GM12878 (cell line): ENCODE measurements around the gene MAST4. TPM values are rescaled to one million over a fixed set of nuclear protein-coding genes. Genes with fewer than 3 reads are reported as not detected.

Experiments used
- ATAC-seq: fragments of 200-7000 bp; cut with Tn5 transposase; 3 replicates; pipeline ENCODE4 v1.9.1; 2020; ENCODE audit warnings: mild to moderate bottlenecking, moderate library complexity
- BruUV-seq: library from RNA; stranded (reverse); fragments of 400-500 nt; replicated peaks from 2 replicates; lab custom pipeline; 2021; lab: Mats Ljungman, UMichigan
- CTCF ChIA-PET: fragments of 300-600 bp; sonication (Branson Sonifier 250); formaldehyde crosslinking; extraction: SDS; loops from one replicate; lab custom pipeline; 2021; ENCODE audit warnings: inconsistent platforms; lab: Yijun Ruan, JAX
- POLR2A ChIA-PET: fragments of 350-600 bp; formaldehyde crosslinking; extraction: SDS; loops from one replicate; lab custom pipeline; 2021; ENCODE audit warnings: inconsistent platforms; lab: Charles Lee
- RAD21 ChIA-PET: fragments of 300-600 bp; sonication (Branson Sonifier 250); formaldehyde crosslinking; loops from one replicate; lab custom pipeline; 2023; ENCODE audit warnings: antibody characterized with exemption; ENCODE audit not compliant: unreplicated experiment; lab: Charles Lee
- SMC1A ChIA-PET: fragments of 300-600 bp; sonication (Branson Sonifier 250); formaldehyde crosslinking; loops from one replicate; lab custom pipeline; 2023; ENCODE audit not compliant: unreplicated experiment, uncharacterized antibody; lab: Charles Lee
- DNase-seq: peaks from one replicate; pipeline ENCODE4 v3.0.0-alpha.2; 2011; ENCODE audit warnings: low read depth, low spot score
- FAIRE-seq: peaks from 3 replicates; lab custom pipeline; 2011; peaks lifted over from hg19 to GRCh38; lab: Jason Lieb, UNC
- H2AFZ ChIP-seq: 2 replicates; pipeline ENCODE4 v1.6.0; 2011; ENCODE audit warnings: low read depth, low read length, control low read depth; ENCODE audit not compliant: control insufficient read depth
- H3K27ac ChIP-seq: 2 replicates; pipeline ENCODE4 v1.5.1; 2011; ENCODE audit warnings: control low read depth; ENCODE audit not compliant: control insufficient read depth, insufficient read depth
- H3K27me3 ChIP-seq, 2 experiments: replicated peaks in 1 of 2; 2 replicates each; pipeline versions ENCODE4 v1.6.0 to v1.6.1; 2011; ENCODE audit warnings: low read length in 1 of 2; ENCODE audit not compliant: control insufficient read depth in 2 of 2, insufficient read depth in 2 of 2
- H3K36me3 ChIP-seq, 2 experiments: 2 replicates each; pipeline ENCODE4 v1.5.1; 2011; ENCODE audit warnings: low read length in 1 of 2; ENCODE audit not compliant: control insufficient read depth in 2 of 2, insufficient read depth in 2 of 2
- H3K4me1 ChIP-seq: 2 replicates; pipeline ENCODE4 v1.6.1; 2011; ENCODE audit warnings: mild to moderate bottlenecking, low read length, moderate library complexity, mixed read lengths; ENCODE audit not compliant: control insufficient read depth, insufficient read depth
- H3K4me2 ChIP-seq: 2 replicates; pipeline ENCODE4 v1.6.0; 2011; ENCODE audit warnings: control low read depth; ENCODE audit not compliant: control insufficient read depth, insufficient read depth
- H3K4me3 ChIP-seq: fragments of 200-600 bp; sonication (generic); 2 replicates; pipeline ENCODE4 v1.5.1; 2016
- H3K79me2 ChIP-seq: 2 replicates; pipeline ENCODE4 v1.6.0; 2011; ENCODE audit warnings: low read length; ENCODE audit not compliant: control insufficient read depth, insufficient read depth
- H3K9ac ChIP-seq: 2 replicates; pipeline ENCODE4 v1.8.0; 2011; ENCODE audit warnings: low read length, control low read depth, mixed read lengths; ENCODE audit not compliant: control insufficient read depth, insufficient read depth
- H3K9me3 ChIP-seq: replicated peaks from 3 replicates; pipeline ENCODE4 v1.5.1; 2011; ENCODE audit warnings: mild to moderate bottlenecking, low read length; ENCODE audit not compliant: control insufficient read depth, insufficient read depth
- H4K20me1 ChIP-seq: 2 replicates; pipeline ENCODE4 v1.6.0; 2011; ENCODE audit not compliant: control insufficient read depth, insufficient read depth
- BACH1 ChIP-seq: fragments of 450-650 bp; IDR thresholded peaks from 2 replicates; pipeline ENCODE4 v1.6.1; 2017; ENCODE audit warnings: mild to moderate bottlenecking, borderline replicate concordance
- BMI1 ChIP-seq: fragments of 450-650 bp; IDR thresholded peaks from 2 replicates; pipeline ENCODE4 v1.6.1; 2016; ENCODE audit warnings: mild to moderate bottlenecking, moderate library complexity, borderline replicate concordance
- NR2C2 ChIP-seq: IDR thresholded peaks from 2 replicates; pipeline ENCODE4 v1.6.1; 2011; ENCODE audit warnings: borderline replicate concordance, low read depth; ENCODE audit not compliant: control insufficient read depth, insufficient read length
- SIX5 ChIP-seq: IDR thresholded peaks from 2 replicates; pipeline ENCODE4 v1.6.1; 2011; ENCODE audit warnings: mild to moderate bottlenecking, low read depth, low read length, moderate library complexity; ENCODE audit not compliant: severe bottlenecking
- TAF1 ChIP-seq: IDR thresholded peaks from 2 replicates; pipeline ENCODE4 v1.6.1; 2011; ENCODE audit warnings: mild to moderate bottlenecking, low read depth, low read length, borderline replicate concordance
- TBL1XR1 ChIP-seq: IDR thresholded peaks from 2 replicates; pipeline ENCODE4 v1.6.1; 2012; ENCODE audit warnings: low read depth, low read length, improper control_type of control experiment
- TCF12 ChIP-seq: IDR thresholded peaks from 2 replicates; pipeline ENCODE4 v1.6.1; 2011; ENCODE audit warnings: low read depth, mild to moderate bottlenecking, low read length
- ZZZ3 ChIP-seq: IDR thresholded peaks from 2 replicates; pipeline ENCODE4 v1.6.1; 2011; ENCODE audit warnings: low read depth; ENCODE audit not compliant: control insufficient read depth, insufficient read length
- WGBS: methylation state at CpG from one replicate; pipeline ENCODE4 v1.1.6; 2016; ENCODE audit warnings: low lambda C conversion rate; ENCODE audit not compliant: insufficient replicate concordance, insufficient coverage; ENCODE audit errors: missing lambda C conversion rate; 5-methylcytosine and 5-hydroxymethylcytosine counted together
- in situ Hi-C: fragments of 300-500 bp; cut with MboI; formaldehyde crosslinking; loops from 9 replicates; pipeline ENCODE4 v1.14.3; 2018; ENCODE audit warnings: mixed read lengths
- intact Hi-C: fragments of 100-400 bp; cut with micrococcal nuclease; formaldehyde crosslinking; loops from one replicate; pipeline ENCODE4 v1.14.2; 2022; ENCODE audit not compliant: unreplicated experiment
- polyA plus RNA-seq, 11 experiments: library from polyadenylated mRNA; depleted of rRNA in 4 of 11; unstranded in 6 of 11; stranded (reverse) in 5 of 11; fragments of >200 nt; fragmentation: Nextera tagmentation in 4 of 11; fragmentation: Illumina TruSeq in 1 of 11; extraction: Ambion mirVana in 4 of 11; extraction: Trizol in 1 of 11; gene quantifications; 1 replicate in 1 of 11; 2 replicates in 10 of 11; pipeline versions ENCODE4 v1.2.1 to v1.2.3, GENCODE V29; 2011 to 2016; ENCODE audit warnings: inconsistent platforms in 2 of 11, missing spikeins in 2 of 11, low read depth in 1 of 11
- total RNA-seq, 4 experiments: library from RNA; depleted of rRNA in 3 of 4; stranded (reverse); fragments of >200 nt in 3 of 4; fragmentation: Illumina TruSeq in 1 of 4; extraction: Trizol in 1 of 4; gene quantifications; 2 replicates each; pipeline versions ENCODE4 v1.2.1 to v1.2.3, GENCODE V29; 2013 to 2021
- TF ChIP-seq, protein P1 (sequence below): fragments of 450-650 bp; IDR thresholded peaks from 2 replicates; pipeline ENCODE4 v1.6.1; 2018; ENCODE audit warnings: borderline replicate concordance, mild to moderate bottlenecking; ENCODE audit not compliant: partially characterized antibody

MAST4 gene
- total and polyA plus RNA-seq, 10 of the 15 experiments (the other 5 are each of a cell fraction or from before 2014, with no cell fraction given): 0.02 to 1.6 (median 0.29) TPM; not detected in 1

DNA sequence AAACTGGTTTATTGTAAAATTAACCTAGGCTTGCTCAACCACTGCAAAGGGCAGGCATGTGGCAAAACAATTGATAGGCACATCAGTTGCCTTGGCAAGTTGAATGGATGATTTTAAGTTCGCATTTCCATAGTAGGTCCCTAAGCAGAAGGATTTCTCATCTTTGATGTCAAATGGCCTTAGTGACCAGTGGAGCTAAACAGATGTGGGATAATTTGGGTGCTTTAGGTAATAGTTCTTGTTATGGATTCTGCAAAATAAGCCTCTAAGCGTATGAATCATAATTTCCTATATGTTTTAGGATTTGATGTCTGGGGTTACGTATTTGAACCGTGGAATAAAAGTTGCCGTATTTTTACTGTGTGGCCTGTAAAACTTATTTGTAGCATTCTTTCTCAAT is 418.0 kb downstream of the MAST4 start:
- SMC1A ChIA-PET: interaction anchor here (1.0 kb wide), 1 partner anchor 9 kb away, joined by 3 read pairs; no protein-coding TSS in a partner anchor
- no peak for FAIRE-seq
- H3K79me2 ChIP-seq: no peaks in the 10 kb centered on the region
- no peak overlapping the region for H3K4me2 ChIP-seq
- ATAC-seq: no peak
- H3K27me3 ChIP-seq: peaks cover 0 to 2% of the 10 kb centered on the region in 2 experiments; a peak in 1 of 4 replicates
- H3K4me3 ChIP-seq: no peak overlapping the region
- no peaks in the 10 kb centered on the region for H3K36me3 ChIP-seq
- CTCF ChIA-PET: interaction anchor here (1.6 kb wide), 1 partner anchor 13 kb away, joined by 3 read pairs; no protein-coding TSS in a partner anchor
- POLR2A ChIA-PET: no interaction called here
- no peaks in the 10 kb centered on the region for H3K4me1 ChIP-seq
- BruUV-seq: no TSS peak
- 47% methylated on average over 5 of the region's 5 CpGs for WGBS
- no peak for DNase-seq
- in situ Hi-C loops (no loop called here), intact Hi-C loops (no loop called here)
- H3K9me3 ChIP-seq: no peaks in the 10 kb centered on the region
- no peak overlapping the region for H2AFZ ChIP-seq
- RAD21 ChIA-PET: no interaction called here
- H3K27ac ChIP-seq: no peak overlapping the region
- TF ChIP-seq TAF1: no peak
- no peak for TF ChIP-seq BMI1
- no peak for TF ChIP-seq NR2C2
- no peak for TF ChIP-seq BACH1
- TF ChIP-seq TCF12: no peak
- TF ChIP-seq, protein P1, sequence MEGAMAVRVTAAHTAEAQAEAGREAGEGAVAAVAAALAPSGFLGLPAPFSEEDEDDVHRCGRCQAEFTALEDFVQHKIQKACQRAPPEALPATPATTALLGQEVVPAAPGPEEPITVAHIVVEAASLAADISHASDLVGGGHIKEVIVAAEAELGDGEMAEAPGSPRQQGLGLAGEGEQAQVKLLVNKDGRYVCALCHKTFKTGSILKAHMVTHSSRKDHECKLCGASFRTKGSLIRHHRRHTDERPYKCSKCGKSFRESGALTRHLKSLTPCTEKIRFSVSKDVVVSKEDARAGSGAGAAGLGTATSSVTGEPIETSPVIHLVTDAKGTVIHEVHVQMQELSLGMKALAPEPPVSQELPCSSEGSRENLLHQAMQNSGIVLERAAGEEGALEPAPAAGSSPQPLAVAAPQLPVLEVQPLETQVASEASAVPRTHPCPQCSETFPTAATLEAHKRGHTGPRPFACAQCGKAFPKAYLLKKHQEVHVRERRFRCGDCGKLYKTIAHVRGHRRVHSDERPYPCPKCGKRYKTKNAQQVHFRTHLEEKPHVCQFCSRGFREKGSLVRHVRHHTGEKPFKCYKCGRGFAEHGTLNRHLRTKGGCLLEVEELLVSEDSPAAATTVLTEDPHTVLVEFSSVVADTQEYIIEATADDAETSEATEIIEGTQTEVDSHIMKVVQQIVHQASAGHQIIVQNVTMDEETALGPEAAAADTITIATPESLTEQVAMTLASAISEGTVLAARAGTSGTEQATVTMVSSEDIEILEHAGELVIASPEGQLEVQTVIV: no peak
- TF ChIP-seq SIX5: no peak
- TF ChIP-seq ZZZ3: no peak
- TF ChIP-seq TBL1XR1: no peak
- no peaks in the 10 kb centered on the region for H4K20me1 ChIP-seq
- H3K9ac ChIP-seq: no peak overlapping the region
